Measurements from ENCODE around the gene ARMC8. TPM values are rescaled to one million over a fixed set of nuclear protein-coding genes. Genes with fewer than 3 reads are reported as not detected.

Gene ARMC8
- total RNA-seq, 1 donor from 2014 or later, result 54.4 TPM

DNA sequence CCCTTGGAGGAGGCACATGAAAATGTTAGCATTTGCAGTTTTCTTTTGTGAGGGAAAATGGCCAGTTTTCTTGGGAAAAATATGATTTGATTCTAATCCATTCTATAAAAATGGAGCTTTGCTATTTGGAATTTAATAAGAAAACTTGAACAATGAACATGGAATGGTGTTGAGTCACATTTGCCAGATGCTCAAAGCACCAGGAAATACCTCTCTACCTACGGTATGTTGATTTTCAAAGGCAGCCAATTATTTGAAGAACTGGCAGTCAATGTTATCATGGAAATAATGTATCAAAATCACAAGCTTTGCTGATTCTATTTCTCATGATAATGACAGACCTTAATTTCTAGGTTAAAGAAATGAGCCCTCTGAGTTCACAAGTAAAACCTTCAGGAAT is 127.7 kb downstream of the ARMC8 start:
- Mint-ChIP-seq H3K27me3 (ENCODE audit: unreplicated experiment) (peaks cover 2% of the 10 kb centered on the region), H3K9me3 (ENCODE audit: unreplicated experiment) (no peaks in the 10 kb centered on the region), H3K36me3 (ENCODE audit: unreplicated experiment) (peaks cover 3% of the 10 kb centered on the region), H3K4me3 (ENCODE audit: unreplicated experiment) (no peak overlapping the region), H3K27ac (ENCODE audit: unreplicated experiment) (no peak overlapping the region), H3K4me1 (ENCODE audit: low read depth, unreplicated experiment) (no peaks in the 10 kb centered on the region)
- TF ChIP-seq, protein P1, sequence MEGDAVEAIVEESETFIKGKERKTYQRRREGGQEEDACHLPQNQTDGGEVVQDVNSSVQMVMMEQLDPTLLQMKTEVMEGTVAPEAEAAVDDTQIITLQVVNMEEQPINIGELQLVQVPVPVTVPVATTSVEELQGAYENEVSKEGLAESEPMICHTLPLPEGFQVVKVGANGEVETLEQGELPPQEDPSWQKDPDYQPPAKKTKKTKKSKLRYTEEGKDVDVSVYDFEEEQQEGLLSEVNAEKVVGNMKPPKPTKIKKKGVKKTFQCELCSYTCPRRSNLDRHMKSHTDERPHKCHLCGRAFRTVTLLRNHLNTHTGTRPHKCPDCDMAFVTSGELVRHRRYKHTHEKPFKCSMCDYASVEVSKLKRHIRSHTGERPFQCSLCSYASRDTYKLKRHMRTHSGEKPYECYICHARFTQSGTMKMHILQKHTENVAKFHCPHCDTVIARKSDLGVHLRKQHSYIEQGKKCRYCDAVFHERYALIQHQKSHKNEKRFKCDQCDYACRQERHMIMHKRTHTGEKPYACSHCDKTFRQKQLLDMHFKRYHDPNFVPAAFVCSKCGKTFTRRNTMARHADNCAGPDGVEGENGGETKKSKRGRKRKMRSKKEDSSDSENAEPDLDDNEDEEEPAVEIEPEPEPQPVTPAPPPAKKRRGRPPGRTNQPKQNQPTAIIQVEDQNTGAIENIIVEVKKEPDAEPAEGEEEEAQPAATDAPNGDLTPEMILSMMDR (IDR thresholded peaks at IDR 0.05; ENCODE audit: partially characterized antibody, unreplicated experiment), result no peak
- DNase-seq, result no peak

DNA sequence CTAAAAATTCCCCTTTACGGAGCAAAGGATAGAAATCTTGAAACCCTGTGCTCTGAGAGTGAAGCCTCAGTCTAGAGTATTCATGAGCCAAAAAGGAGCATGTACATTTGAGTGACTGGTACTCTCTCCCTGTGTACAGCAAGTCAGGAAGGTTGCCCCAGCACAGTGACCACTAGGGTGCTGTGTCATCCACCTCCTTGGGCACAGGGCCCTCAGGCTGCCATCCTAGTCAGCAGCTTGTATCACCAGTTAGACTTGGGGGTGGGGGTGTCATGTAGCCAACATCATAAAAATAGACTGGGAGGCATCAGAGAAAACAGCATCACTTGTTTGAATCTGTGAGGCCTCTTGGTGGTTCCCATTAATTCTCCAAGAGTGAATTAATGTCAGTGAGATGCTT is 130.6 kb downstream of the ARMC8 start:
- H3K4me3 Mint-ChIP-seq (ENCODE audit: unreplicated experiment), result no peak overlapping the region
- DNase-seq, result no peak
- no peaks in the 10 kb centered on the region for H3K4me1 Mint-ChIP-seq (ENCODE audit: low read depth, unreplicated experiment)

DNA sequence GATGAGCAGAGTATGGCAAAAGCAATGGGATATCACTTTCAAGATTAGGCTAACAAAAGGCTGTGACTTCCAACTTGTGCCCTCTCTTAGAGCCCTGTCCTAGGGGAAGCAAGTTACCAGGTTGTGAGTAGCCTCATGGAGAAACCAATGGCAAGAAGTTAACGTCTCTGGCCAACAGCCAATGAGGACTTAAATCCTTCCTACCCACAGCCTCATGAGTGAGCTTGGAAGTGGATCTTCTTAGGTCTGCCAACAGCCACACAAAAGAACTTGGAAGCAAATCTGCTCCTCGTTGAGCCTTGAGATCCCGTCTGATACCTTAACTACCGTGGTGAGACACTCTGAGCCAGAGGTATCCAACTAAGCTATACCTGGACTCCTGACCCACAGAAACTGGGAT is 136.9 kb downstream of the ARMC8 start:
- TF ChIP-seq, protein P1 (IDR thresholded peaks at IDR 0.05; ENCODE audit: partially characterized antibody, unreplicated experiment), result no peak
- Mint-ChIP-seq H3K36me3 (ENCODE audit: unreplicated experiment) (peaks cover 6% of the 10 kb centered on the region), H3K4me3 (ENCODE audit: unreplicated experiment) (no peak overlapping the region), H3K27me3 (ENCODE audit: unreplicated experiment) (no peaks in the 10 kb centered on the region), H3K9me3 (ENCODE audit: unreplicated experiment) (peaks cover 6% of the 10 kb centered on the region), H3K4me1 (ENCODE audit: low read depth, unreplicated experiment) (no peaks in the 10 kb centered on the region), H3K27ac (ENCODE audit: unreplicated experiment) (no peak overlapping the region)
- no peak for DNase-seq

More for the DNA sequence above, 130.6 kb downstream of the ARMC8 start:
- H3K36me3 Mint-ChIP-seq (ENCODE audit: unreplicated experiment), result peaks cover 6% of the 10 kb centered on the region
- H3K27me3 Mint-ChIP-seq (ENCODE audit: unreplicated experiment), result no peaks in the 10 kb centered on the region
- H3K27ac Mint-ChIP-seq (ENCODE audit: unreplicated experiment), result no peak overlapping the region
- TF ChIP-seq, protein P1 (IDR thresholded peaks at IDR 0.05; ENCODE audit: partially characterized antibody, unreplicated experiment), result no peak
- H3K9me3 Mint-ChIP-seq (ENCODE audit: unreplicated experiment), result peaks cover 5% of the 10 kb centered on the region

DNA sequence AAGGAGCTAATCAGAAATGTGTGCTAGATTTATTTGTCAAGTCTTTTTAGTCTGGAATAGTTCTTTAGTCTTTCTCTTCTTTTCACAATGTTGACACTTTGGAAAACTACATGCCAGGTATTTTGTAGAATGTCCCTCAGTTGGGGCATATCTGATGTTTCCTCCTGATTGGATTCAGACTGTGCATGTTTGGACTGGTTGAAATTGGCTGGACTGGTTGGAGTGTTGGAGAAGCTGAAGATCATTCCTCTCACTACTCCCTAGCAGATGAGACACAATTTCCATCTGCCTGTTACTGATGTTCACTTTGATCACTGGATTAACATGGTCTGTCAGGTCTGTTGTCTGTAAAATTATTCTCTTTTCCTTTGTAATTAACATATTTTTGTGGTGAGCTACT is 138.9 kb downstream of the ARMC8 start:
- H3K27me3 Mint-ChIP-seq (ENCODE audit: unreplicated experiment), result peaks cover 3% of the 10 kb centered on the region
- DNase-seq, result no peak
- no peak overlapping the region for H3K4me3 Mint-ChIP-seq (ENCODE audit: unreplicated experiment)
- no peak overlapping the region for H3K27ac Mint-ChIP-seq (ENCODE audit: unreplicated experiment)
- TF ChIP-seq, protein P1 (IDR thresholded peaks at IDR 0.05; ENCODE audit: partially characterized antibody, unreplicated experiment), result no peak
- no peaks in the 10 kb centered on the region for H3K36me3 Mint-ChIP-seq (ENCODE audit: unreplicated experiment)
- H3K9me3 Mint-ChIP-seq (ENCODE audit: unreplicated experiment), result peaks cover 7% of the 10 kb centered on the region
- peaks cover 7% of the 10 kb centered on the region for H3K4me1 Mint-ChIP-seq (ENCODE audit: low read depth, unreplicated experiment)

DNA sequence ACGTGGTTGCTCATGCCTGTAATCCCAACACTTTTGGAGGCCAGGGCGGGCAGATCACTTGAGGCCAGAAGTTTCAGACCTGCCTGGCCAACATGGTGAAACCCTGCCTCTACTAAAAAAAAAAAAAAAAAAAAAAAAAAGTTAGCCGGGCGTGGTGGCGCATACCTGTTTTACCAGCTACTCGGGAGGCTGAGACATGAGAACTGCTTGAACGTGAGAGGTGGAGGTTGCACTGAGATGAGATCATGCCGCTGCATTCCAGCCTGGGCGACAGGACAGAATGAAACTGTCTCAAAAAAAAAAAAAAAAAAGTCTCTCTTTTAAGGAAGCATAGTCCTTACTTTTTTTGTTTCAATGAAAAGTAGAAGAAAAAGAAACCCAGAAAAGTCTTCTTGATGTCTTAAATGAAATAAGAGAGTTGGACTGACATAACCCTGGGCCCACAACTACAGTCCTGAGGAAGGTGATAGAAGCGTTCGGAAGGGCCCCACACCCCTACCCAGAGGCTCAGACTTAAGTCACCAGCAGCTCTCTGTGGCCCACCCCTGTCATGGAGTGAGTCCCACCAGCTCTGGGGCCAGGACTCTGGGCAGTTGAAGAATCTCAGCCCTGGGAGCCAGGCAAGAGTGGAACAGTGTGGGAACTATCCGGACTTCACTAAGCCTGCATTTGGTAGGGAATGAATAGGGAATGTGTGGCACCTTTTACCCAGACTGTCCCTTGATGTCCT is 139.9 kb downstream of the ARMC8 start:
- TF ChIP-seq, protein P1 (IDR thresholded peaks at IDR 0.05; ENCODE audit: partially characterized antibody, unreplicated experiment), result no peak
- Mint-ChIP-seq H3K4me1 (ENCODE audit: low read depth, unreplicated experiment) (peaks cover 7% of the 10 kb centered on the region), H3K9me3 (ENCODE audit: unreplicated experiment) (peaks cover 4% of the 10 kb centered on the region), H3K27me3 (ENCODE audit: unreplicated experiment) (peaks cover 3% of the 10 kb centered on the region), H3K36me3 (ENCODE audit: unreplicated experiment) (no peaks in the 10 kb centered on the region), H3K27ac (ENCODE audit: unreplicated experiment) (no peak overlapping the region), H3K4me3 (ENCODE audit: unreplicated experiment) (no peak overlapping the region)
- no peak for DNase-seq
